Activated gamma-delta T cell treated with anti-CD3 and anti-CD28 coated beads, Interleukin-2, amount 50 U/mL, for 16 hours (primary cell): ENCODE measurements around the gene PPIP5K2.
A peak's percentile ranks its signal among the peaks of the same experiment; 100 is the strongest.

Experiments
- DNase-seq: peaks from one replicate; pipeline ENCODE4 v3.0.0-alpha.2; 2020; ENCODE audit warnings: low read depth

The PPIP5K2 gene

GRCh38 chr5:103247118-103247517 lies 127.0 kb downstream of the PPIP5K2 start:
- no peak for DNase-seq

- DNase-seq, result no peak
These were observed 129.0 kb downstream of the PPIP5K2 start for GRCh38 chr5:103249068-103249467.

- DNase-seq, result no peak
These were observed 134.8 kb downstream of the PPIP5K2 start for GRCh38 chr5:103254921-103255320.

GRCh38 chr5:103255691-103256090 lies 135.6 kb downstream of the PPIP5K2 start:
- DNase-seq, result no peak

GRCh38 chr5:103256178-103256577 lies 136.1 kb downstream of the PPIP5K2 start:
- no peak for DNase-seq

- DNase-seq, result peak; percentile 86
These were observed 138.4 kb downstream of the PPIP5K2 start, which contains the start of gene MACIR for GRCh38 chr5:103258368-103258956. MACIR (plus strand) TSS chr5:103258763; CDS start chr5:103275920, 17,157 bp downstream.

GRCh38 chr5:103258957-103259704 lies 139.0 kb downstream of the PPIP5K2 start:
- DNase-seq, result peak; percentile 43

GRCh38 chr5:103259705-103260355 lies 139.7 kb downstream of the PPIP5K2 start:
- DNase-seq, result no peak

- no peak for DNase-seq
These were observed 140.8 kb downstream of the PPIP5K2 start for GRCh38 chr5:103260951-103261350.
